Stimulated activated CD4-positive, alpha-beta T cell treated with anti-CD3 and anti-CD28 coated beads, TNF-alpha, amount 100 ng/mL, for 24 hours (primary cell): Measurements from ENCODE around the gene PDE8B.
"Not testable (repeated sequence)": the region's sequence is repeated elsewhere in the genome, so short reads cannot be mapped to it uniquely, and the experiment has no call there.

ENCODE experiments used
- DNase-seq, 3 experiments: peaks; one replicate each; pipeline ENCODE4 v3.0.0-alpha.2; 2020; ENCODE audit warnings: low read depth in 3 of 3

Gene PDE8B

GRCh38 chr5:77359231-77359630 lies 148.8 kb downstream of the PDE8B start:
- no peak for DNase-seq

- no peak for DNase-seq
These were observed 149.9 kb downstream of the PDE8B start for GRCh38 chr5:77360381-77360780.

GRCh38 chr5:77360973-77361372 lies 150.5 kb downstream of the PDE8B start:
- DNase-seq: no peak

GRCh38 chr5:77366717-77367500 lies 156.4 kb downstream of the PDE8B start:
- DNase-seq: no peak

- peak in 1 of 3 experiments; percentile 17 for DNase-seq
These were observed 157.3 kb downstream of the PDE8B start for GRCh38 chr5:77367741-77368140.

GRCh38 chr5:77368367-77368766 lies 157.9 kb downstream of the PDE8B start:
- no peak for DNase-seq

GRCh38 chr5:77369566-77369965 lies 159.1 kb downstream of the PDE8B start:
- no peak for DNase-seq

- DNase-seq: no peak
These were observed 164.2 kb downstream of the PDE8B start for GRCh38 chr5:77374686-77375085.

- no peak for DNase-seq
These were observed 166.3 kb downstream of the PDE8B start for GRCh38 chr5:77376609-77377300.

GRCh38 chr5:77379558-77380061 lies 169.1 kb downstream of the PDE8B start:
- DNase-seq: peak; percentile 9 to 54 (median 52)

- DNase-seq: no peak
These were observed 170.2 kb downstream of the PDE8B start for GRCh38 chr5:77380636-77381035.

- not testable (repeated sequence) for DNase-seq
These were observed 172.9 kb downstream of the PDE8B start for GRCh38 chr5:77383336-77383735.

- not testable (repeated sequence) for DNase-seq
These were observed 175.9 kb downstream of the PDE8B start for GRCh38 chr5:77386340-77386739.

GRCh38 chr5:77389746-77390145 lies 179.3 kb downstream of the PDE8B start:
- no peak for DNase-seq

- no peak for DNase-seq
These were observed 179.7 kb downstream of the PDE8B start for GRCh38 chr5:77390221-77390620.

GRCh38 chr5:77390795-77391194 lies 180.3 kb downstream of the PDE8B start:
- DNase-seq: no peak

- DNase-seq: no peak
These were observed 180.8 kb downstream of the PDE8B start for GRCh38 chr5:77391240-77391765.

- no peak for DNase-seq
These were observed 183.7 kb downstream of the PDE8B start for GRCh38 chr5:77394064-77394715.

GRCh38 chr5:77396017-77396416 lies 185.5 kb downstream of the PDE8B start:
- no peak for DNase-seq

- no peak for DNase-seq
These were observed 187.3 kb downstream of the PDE8B start for GRCh38 chr5:77397686-77398292.

- DNase-seq: no peak
These were observed 188.0 kb downstream of the PDE8B start for GRCh38 chr5:77398458-77398857.

- no peak for DNase-seq
These were observed 188.4 kb downstream of the PDE8B start for GRCh38 chr5:77398896-77399295.
